NCI-H2171 treated with DMSO at 0.1 percent for 48 hours (cell line): ENCODE data around the gene DDX25.

Source experiments
- DNase-seq: peaks from one replicate; lab custom pipeline; 2025; lab: John Stamatoyannopoulos, UW

The DDX25 gene

GRCh38 chr11:125950696-125951651 is 46.7 kb downstream of the DDX25 start:
- DNase-seq, result no peak

- no peak for DNase-seq
Observed at GRCh38 chr11:125951731-125952130, 47.4 kb downstream of the DDX25 start.

- no peak for DNase-seq
Observed at GRCh38 chr11:125952559-125952958, 48.3 kb downstream of the DDX25 start.

GRCh38 chr11:125952973-125953372 is 48.7 kb downstream of the DDX25 start:
- no peak for DNase-seq

GRCh38 chr11:125953401-125953935 is 49.2 kb downstream of the DDX25 start:
- no peak for DNase-seq

- DNase-seq, result no peak
Observed at GRCh38 chr11:125954123-125954944, 50.0 kb downstream of the DDX25 start.

- no peak for DNase-seq
Observed at GRCh38 chr11:125954945-125955640, 50.8 kb downstream of the DDX25 start.

GRCh38 chr11:125955856-125956255 is 51.5 kb downstream of the DDX25 start:
- DNase-seq, result no peak

GRCh38 chr11:125956391-125957134 is 52.3 kb downstream of the DDX25 start:
- DNase-seq, result no peak

- peak; percentile 17 for DNase-seq
Observed at GRCh38 chr11:125957618-125958332, 53.5 kb downstream of the DDX25 start.

GRCh38 chr11:125958872-125959400 is 54.6 kb downstream of the DDX25 start:
- no peak for DNase-seq

GRCh38 chr11:125959511-125959910 is 55.2 kb downstream of the DDX25 start:
- DNase-seq, result no peak

- DNase-seq, result no peak
Observed at GRCh38 chr11:125959931-125960330, 55.6 kb downstream of the DDX25 start.

- no peak for DNase-seq
Observed at GRCh38 chr11:125960771-125961170, 56.5 kb downstream of the DDX25 start.

- no peak for DNase-seq
Observed at GRCh38 chr11:125967515-125967914, 63.2 kb downstream of the DDX25 start.

- no peak for DNase-seq
Observed at GRCh38 chr11:125968354-125968753, 64.0 kb downstream of the DDX25 start.

GRCh38 chr11:125971618-125972017 is 67.3 kb downstream of the DDX25 start:
- no peak for DNase-seq

- no peak for DNase-seq
Observed at GRCh38 chr11:125974284-125974683, 70.0 kb downstream of the DDX25 start.

GRCh38 chr11:125975634-125976033 is 71.3 kb downstream of the DDX25 start:
- DNase-seq, result no peak

- no peak for DNase-seq
Observed at GRCh38 chr11:125976156-125976555, 71.8 kb downstream of the DDX25 start.
